Small intestine (tissue), 7 donors: ENCODE data around the gene ECE1. TPM values are rescaled to one million over a fixed set of nuclear protein-coding genes. Genes with fewer than 3 reads are reported as not detected.

Experiments used
- DNase-seq, 2 donors: peaks; one replicate each; pipeline versions ENCODE4 v3.0.0 to v3.0.0-alpha.2; 2013
- FAIRE-seq: peaks from 2 replicates; lab custom pipeline; 2012; peaks lifted over from hg19 to GRCh38; lab: Jason Lieb, UNC
- H3K27ac ChIP-seq, 3 donors: one replicate each; pipeline ENCODE4 v1.5.1; 2013; ENCODE audit warnings: low read length in 2 of 3, mild to moderate bottlenecking in 2 of 3, control low read depth in 1 of 3, inconsistent platforms in 1 of 3, low read depth in 1 of 3, moderate library complexity in 1 of 3
- H3K27me3 ChIP-seq, 3 donors: one replicate each; pipeline ENCODE4 v1.6.1; 2013; ENCODE audit warnings: low read length in 3 of 3, inconsistent platforms in 1 of 3; ENCODE audit not compliant: control insufficient read depth in 3 of 3, insufficient read depth in 3 of 3
- H3K36me3 ChIP-seq, 3 donors: one replicate each; pipeline ENCODE4 v1.6.1; 2013; ENCODE audit warnings: low read length in 3 of 3, inconsistent platforms in 1 of 3, low read depth in 1 of 3, mild to moderate bottlenecking in 1 of 3, moderate library complexity in 1 of 3; ENCODE audit not compliant: control insufficient read depth in 3 of 3, insufficient read depth in 2 of 3
- H3K4me1 ChIP-seq, 3 donors: one replicate each; pipeline ENCODE4 v1.6.1; 2013; ENCODE audit warnings: low read length in 2 of 3, inconsistent platforms in 1 of 3, low read depth in 1 of 3, mild to moderate bottlenecking in 1 of 3, moderate library complexity in 1 of 3; ENCODE audit not compliant: control insufficient read depth in 3 of 3, insufficient read depth in 2 of 3
- H3K4me3 ChIP-seq, 3 donors: one replicate each; pipeline ENCODE4 v1.5.1; 2013; ENCODE audit warnings: low read length in 3 of 3, control low read depth in 1 of 3, inconsistent platforms in 1 of 3, low read depth in 1 of 3, mild to moderate bottlenecking in 1 of 3, moderate library complexity in 1 of 3
- H3K9me3 ChIP-seq, 2 donors: one replicate each; pipeline ENCODE4 v1.6.1; 2013; ENCODE audit warnings: low read depth in 1 of 2, low read length in 1 of 2; ENCODE audit not compliant: control insufficient read depth in 2 of 2, insufficient read depth in 1 of 2
- WGBS, 3 donors: extraction: QIAGEN DNeasy Blood & Tissue Kit; methylation state at CpG; one replicate each; pipeline ENCODE4 v1.1.7; 2013; 5-methylcytosine and 5-hydroxymethylcytosine counted together
- polyA plus RNA-seq, 4 donors: library from polyadenylated mRNA; stranded (reverse) in 3 of 4; unstranded in 1 of 4; fragments of 200-250 nt in 3 of 4; fragments of 120-200 nt in 1 of 4; gene quantifications; one replicate each; pipeline versions ENCODE4 v1.2.1 to v1.2.3, GENCODE V29; 2013
- donor health status: healthy with polysubstance abuse.
- donor health status: control.
- donor health status: control.
- donor health status: Bipolar disorder and iron deficiency.
- donor health status: healthy.

Gene ECE1
- polyA plus RNA-seq, 4 donors, result 20.8 to 68.9 (median 40.4) TPM

- 73 to 90% (median 78%) methylated on average over 3 of the region's 3 CpGs for WGBS, 3 donors
- Histone ChIP-seq H3K27ac (peak overlapping the region in 1 of 3 donors; percentile 84), H3K4me1 (peaks cover 15 to 78% (median 40%) of the 10 kb centered on the region in 3 donors), H3K9me3 (no peaks in the 10 kb centered on the region), H3K36me3 (peaks cover 0 to 37% (median 0%) of the 10 kb centered on the region in 3 donors), H3K27me3 (no peaks in the 10 kb centered on the region), H3K4me3 (no peak overlapping the region)
- no peak for FAIRE-seq
- no peak for DNase-seq
These were observed 45.5 kb upstream of the ECE1 start for GRCh38 chr1:21335750-21336224.

GRCh38 chr1:21335088-21335691, 44.9 kb upstream of the ECE1 start:
- Histone ChIP-seq H3K36me3 (peaks cover 0 to 39% (median 0%) of the 10 kb centered on the region in 3 donors), H3K4me1 (peaks cover 15 to 78% (median 39%) of the 10 kb centered on the region in 3 donors), H3K9me3 (no peaks in the 10 kb centered on the region), H3K4me3 (no peak overlapping the region), H3K27ac (peak overlapping the region; percentile 24 to 84 (median 44)), H3K27me3 (no peaks in the 10 kb centered on the region)
- DNase-seq (no peak), FAIRE-seq (no peak)
- whole genome bisulfite sequencing, 3 donors, result 55 to 76% (median 67%) methylated on average over 19 of the region's 19 CpGs

GRCh38 chr1:21334214-21335087, 44.2 kb upstream of the ECE1 start:
- H3K27ac ChIP-seq, result peak overlapping the region; percentile 39 to 84 (median 44)
- no peaks in the 10 kb centered on the region for H3K9me3 ChIP-seq
- DNase-seq (peak; percentile 66 to 67), FAIRE-seq (no peak)
- WGBS, 3 donors, result 32 to 44% (median 37%) methylated on average over 20 of the region's 20 CpGs
- peaks cover 0 to 33% (median 0%) of the 10 kb centered on the region in 3 donors for H3K36me3 ChIP-seq
- no peaks in the 10 kb centered on the region for H3K27me3 ChIP-seq
- H3K4me3 ChIP-seq, result no peak overlapping the region
- H3K4me1 ChIP-seq, result peaks cover 14 to 78% (median 35%) of the 10 kb centered on the region in 3 donors

GRCh38 chr1:21333824-21334213, 43.6 kb upstream of the ECE1 start:
- 68 to 82% (median 73%) methylated on average over 5 of the region's 5 CpGs for WGBS, 3 donors
- peaks cover 12 to 77% (median 33%) of the 10 kb centered on the region in 3 donors for H3K4me1 ChIP-seq
- DNase-seq (no peak), FAIRE-seq (no peak)
- no peak overlapping the region for H3K4me3 ChIP-seq
- no peaks in the 10 kb centered on the region for H3K9me3 ChIP-seq
- no peaks in the 10 kb centered on the region for H3K27me3 ChIP-seq
- peaks cover 0 to 31% (median 0%) of the 10 kb centered on the region in 3 donors for H3K36me3 ChIP-seq
- peak overlapping the region; percentile 39 to 84 (median 44) for H3K27ac ChIP-seq

- no peaks in the 10 kb centered on the region for H3K9me3 ChIP-seq
- no peak overlapping the region for H3K4me3 ChIP-seq
- H3K27me3 ChIP-seq, result no peaks in the 10 kb centered on the region
- H3K36me3 ChIP-seq, result peaks cover 0 to 27% (median 0%) of the 10 kb centered on the region in 3 donors
- peaks cover 9 to 69% (median 29%) of the 10 kb centered on the region in 3 donors for H3K4me1 ChIP-seq
- no peak for FAIRE-seq
- DNase-seq, result no peak
- 68 to 72% (median 69%) methylated on average over 7 of the region's 8 CpGs for WGBS, 3 donors
- peak overlapping the region in 1 of 3 donors; percentile 20 for H3K27ac ChIP-seq
These were observed 42.5 kb upstream of the ECE1 start for GRCh38 chr1:21332554-21333311.

- peaks cover 0 to 34% (median 0%) of the 10 kb centered on the region in 3 donors for H3K36me3 ChIP-seq
- H3K4me1 ChIP-seq, result peaks cover 9 to 66% (median 25%) of the 10 kb centered on the region in 3 donors
- no peaks in the 10 kb centered on the region for H3K27me3 ChIP-seq
- 37 to 50% (median 38%) methylated on average over 9 of the region's 9 CpGs for WGBS, 3 donors
- DNase-seq, result peak in 1 of 2 donors; percentile 38
- H3K27ac ChIP-seq, result peak overlapping the region; percentile 8 to 42 (median 29)
- no peak overlapping the region for H3K4me3 ChIP-seq
- no peaks in the 10 kb centered on the region for H3K9me3 ChIP-seq
- FAIRE-seq, result no peak
These were observed 41.7 kb upstream of the ECE1 start for GRCh38 chr1:21331752-21332478.

GRCh38 chr1:21330544-21330943, 40.3 kb upstream of the ECE1 start:
- DNase-seq, result no peak
- no peaks in the 10 kb centered on the region for H3K27me3 ChIP-seq
- H3K27ac ChIP-seq, result peak overlapping the region; percentile 9 to 98 (median 50)
- H3K4me3 ChIP-seq, result no peak overlapping the region
- peaks cover 0 to 39% (median 0%) of the 10 kb centered on the region in 3 donors for H3K36me3 ChIP-seq
- H3K4me1 ChIP-seq, result peaks cover 11 to 70% (median 30%) of the 10 kb centered on the region in 3 donors
- FAIRE-seq, result no peak
- no peaks in the 10 kb centered on the region for H3K9me3 ChIP-seq
- WGBS, 3 donors, result 78 to 87% (median 79%) methylated on average over 2 of the region's 2 CpGs
